RWPE1 (cell line): ENCODE measurements around the gene METTL16.

Experiments used
- CTCF ChIA-PET: fragments of 350-600 bp; sonication (Branson Sonifier 250); formaldehyde crosslinking; extraction: SDS; loops from one replicate; lab custom pipeline; 2021; lab: Yijun Ruan, JAX
- POLR2A ChIA-PET: fragments of 400-600 bp; formaldehyde crosslinking; extraction: SDS; loops from one replicate; lab custom pipeline; 2020; ENCODE audit warnings: antibody characterized with exemption; ENCODE audit not compliant: low non-redundant PET; lab: Yijun Ruan, JAX
- DNase-seq: peaks from one replicate; pipeline ENCODE4 v3.0.0; 2012; ENCODE audit warnings: low spot score
- H3K27ac ChIP-seq: fragments of 450-650 bp; 2 replicates; pipeline ENCODE4 v1.5.1; 2017
- CTCF ChIP-seq: fragments of 450-650 bp; conservative IDR thresholded peaks from 2 replicates; pipeline ENCODE4 v1.5.1; 2017; ENCODE audit warnings: low read depth, mild to moderate bottlenecking

Gene METTL16

DNA sequence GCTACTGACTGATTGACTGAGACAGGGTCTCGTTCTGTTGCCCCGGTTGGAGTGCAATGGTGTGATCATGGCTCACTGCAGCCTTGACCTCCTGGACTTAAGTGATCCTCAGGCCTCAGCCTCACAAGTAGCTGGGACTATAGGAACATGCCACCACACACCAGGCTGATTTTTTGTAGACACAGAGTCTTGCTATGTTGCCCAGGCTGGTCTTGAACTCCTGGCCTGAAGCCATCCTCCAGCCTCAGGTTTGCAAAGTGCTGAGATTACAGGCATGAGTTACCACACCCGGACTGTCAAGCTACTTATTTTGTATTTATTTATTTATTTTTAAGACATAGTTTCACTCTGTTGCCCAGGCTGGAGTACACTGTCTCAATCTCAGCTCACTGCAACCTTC, 55.2 kb downstream of the METTL16 start:
- POLR2A ChIA-PET: no interaction called here
- TF ChIP-seq CTCF: no peak
- H3K27ac ChIP-seq: no peak overlapping the region
- CTCF ChIA-PET: interaction anchor here (0.6 kb wide), 1 partner anchor 205 kb away, joined by 4 read pairs; no protein-coding TSS in a partner anchor
- DNase-seq: no peak

GRCh38 chr17:2455956-2456355, 55.7 kb downstream of the METTL16 start:
- H3K27ac ChIP-seq: no peak overlapping the region
- POLR2A ChIA-PET: no interaction called here
- no peak for DNase-seq
- TF ChIP-seq CTCF: no peak
- CTCF ChIA-PET: no interaction called here

DNA sequence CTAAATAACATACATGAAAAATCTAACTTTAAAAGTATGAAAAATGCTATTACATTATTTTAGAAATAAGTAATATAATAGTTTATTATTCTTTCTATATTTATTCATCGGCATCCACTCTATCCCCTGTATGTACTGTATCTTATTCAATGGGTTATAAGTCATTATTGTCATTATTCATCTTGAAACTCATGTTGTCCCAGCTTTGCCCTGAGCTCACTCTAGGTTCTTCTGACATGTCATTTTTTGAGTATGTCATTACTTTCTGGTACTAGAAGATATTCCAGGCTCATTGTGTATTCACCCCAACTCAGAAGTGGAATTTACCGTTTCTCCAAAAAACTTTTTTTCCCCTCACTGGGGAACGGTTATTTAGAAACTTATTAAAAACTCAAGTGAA, 57.8 kb downstream of the METTL16 start:
- ChIA-PET POLR2A (no interaction called here), CTCF (no interaction called here)

GRCh38 chr17:2453325-2453724, 58.4 kb downstream of the METTL16 start:
- ChIA-PET CTCF (no interaction called here), POLR2A (no interaction called here)
- DNase-seq: no peak
- no peak overlapping the region for H3K27ac ChIP-seq
- TF ChIP-seq CTCF: no peak

More for the DNA sequence above, 57.8 kb downstream of the METTL16 start:
- TF ChIP-seq CTCF: no peak
- no peak for DNase-seq
- no peak overlapping the region for H3K27ac ChIP-seq

DNA sequence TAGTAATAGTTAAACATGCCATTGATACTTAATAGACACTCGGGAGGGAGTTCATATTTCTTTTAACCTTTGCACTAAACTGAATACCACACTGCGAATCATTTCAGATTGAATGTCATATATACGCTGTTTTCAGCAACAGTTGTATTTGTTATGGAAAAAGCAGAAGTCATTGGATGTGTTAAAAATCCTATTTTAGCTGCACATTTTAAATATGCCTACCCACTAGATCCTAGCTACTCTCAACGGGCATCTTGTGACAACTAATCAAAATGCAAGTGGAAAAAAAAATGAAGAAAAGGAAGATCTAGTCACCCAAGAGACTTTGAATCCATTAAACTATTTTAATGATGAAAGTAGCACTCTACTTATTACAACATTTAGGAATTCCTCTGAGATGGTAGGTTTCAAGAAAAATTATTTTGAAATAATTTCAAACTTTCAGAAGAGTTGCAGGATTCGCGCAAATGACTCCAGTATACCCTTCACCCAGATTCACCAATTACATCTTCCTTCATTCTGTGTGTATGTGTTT, 59.4 kb downstream of the METTL16 start:
- ChIA-PET CTCF (interaction anchor here (0.7 to 0.8 kb wide), 2 partner anchors 29 to 100 kb away, joined by 3 to 5 read pairs; no protein-coding TSS in a partner anchor), POLR2A (no interaction called here)
- no peak overlapping the region for H3K27ac ChIP-seq
- no peak for DNase-seq
- no peak for TF ChIP-seq CTCF

GRCh38 chr17:2450016-2450650, 61.6 kb downstream of the METTL16 start:
- ChIA-PET POLR2A (no interaction called here), CTCF (no interaction called here)
- no peak overlapping the region for H3K27ac ChIP-seq
- no peak for TF ChIP-seq CTCF
- no peak for DNase-seq
